ENCODE data around the gene CATSPER1. TPM values are rescaled to one million over a fixed set of nuclear protein-coding genes. Genes with fewer than 3 reads are reported as not detected.
A peak's percentile ranks its signal among the peaks of the same experiment; 100 is the strongest.

Gene CATSPER1
- total RNA-seq, 2 donors from 2014 or later = 0.35 TPM; not detected in 1

- Histone ChIP-seq H3K4me1 (peaks cover 5% of the 10 kb centered on the region), H3K27me3 (no peaks in the 10 kb centered on the region), H3K9me3 (no peaks in the 10 kb centered on the region), H3K9ac (ENCODE audit: low read depth in 2 of 2, low read length in 2 of 2) (no peak overlapping the region), H3K36me3 (no peaks in the 10 kb centered on the region), H3K4me3 (no peak overlapping the region), H3K27ac (no peak overlapping the region)
- DNase-seq = no peak
- intact Hi-C loops (cut with DNase I) = no loop called here
- no peak for TF ChIP-seq CTCF (IDR thresholded peaks at IDR 0.05)
These were observed 21.5 kb upstream of the CATSPER1 start for GRCh38 chr11:66047541-66048365.

GRCh38 chr11:66046901-66047300, 20.6 kb upstream of the CATSPER1 start:
- H3K9ac ChIP-seq (ENCODE audit: low read depth in 2 of 2, low read length in 2 of 2) = no peak overlapping the region
- DNase-seq = no peak
- H3K27ac ChIP-seq = no peak overlapping the region
- H3K36me3 ChIP-seq = no peaks in the 10 kb centered on the region
- H3K27me3 ChIP-seq = no peaks in the 10 kb centered on the region
- intact Hi-C loops (cut with DNase I) = no loop called here
- TF ChIP-seq CTCF (IDR thresholded peaks at IDR 0.05) = no peak
- no peaks in the 10 kb centered on the region for H3K9me3 ChIP-seq
- no peak overlapping the region for H3K4me3 ChIP-seq
- H3K4me1 ChIP-seq = peaks cover 5% of the 10 kb centered on the region

- DNase-seq = peak; percentile 78
- Histone ChIP-seq H3K4me1 (no peaks in the 10 kb centered on the region), H3K27ac (no peak overlapping the region), H3K36me3 (no peaks in the 10 kb centered on the region), H3K27me3 (no peaks in the 10 kb centered on the region), H3K9ac (ENCODE audit: low read depth in 2 of 2, low read length in 2 of 2) (peak overlapping the region in 1 of 2 donors; percentile 14), H3K4me3 (no peak overlapping the region), H3K9me3 (no peaks in the 10 kb centered on the region)
- peak; percentile 91 for TF ChIP-seq CTCF (IDR thresholded peaks at IDR 0.05)
- intact Hi-C loops (cut with DNase I) = no loop called here
These were observed 18.9 kb upstream of the CATSPER1 start for GRCh38 chr11:66045177-66045639.

- H3K4me3 ChIP-seq = no peak overlapping the region
- H3K9ac ChIP-seq (ENCODE audit: low read depth in 2 of 2, low read length in 2 of 2) = no peak overlapping the region
- DNase-seq = no peak
- no peak overlapping the region for H3K27ac ChIP-seq
- no peaks in the 10 kb centered on the region for H3K27me3 ChIP-seq
- H3K36me3 ChIP-seq = no peaks in the 10 kb centered on the region
- no peak for TF ChIP-seq CTCF (IDR thresholded peaks at IDR 0.05)
- H3K4me1 ChIP-seq = no peaks in the 10 kb centered on the region
- no peaks in the 10 kb centered on the region for H3K9me3 ChIP-seq
- intact Hi-C loops (cut with DNase I) = no loop called here
These were observed 18.5 kb upstream of the CATSPER1 start for GRCh38 chr11:66044757-66045156.

GRCh38 chr11:66042996-66043906, 17.0 kb upstream of the CATSPER1 start:
- H3K4me1 ChIP-seq = no peaks in the 10 kb centered on the region
- H3K4me3 ChIP-seq = no peak overlapping the region
- TF ChIP-seq CTCF (IDR thresholded peaks at IDR 0.05) = no peak
- intact Hi-C loops (cut with DNase I) = no loop called here
- DNase-seq = no peak
- H3K27me3 ChIP-seq = no peaks in the 10 kb centered on the region
- H3K36me3 ChIP-seq = no peaks in the 10 kb centered on the region
- H3K27ac ChIP-seq = no peak overlapping the region
- H3K9me3 ChIP-seq = no peaks in the 10 kb centered on the region
- no peak overlapping the region for H3K9ac ChIP-seq (ENCODE audit: low read depth in 2 of 2, low read length in 2 of 2)

All from colonic mucosa (tissue), 4 donors.